K562 (cell line): ENCODE measurements around the gene ITGB5. TPM values are rescaled to one million over a fixed set of nuclear protein-coding genes. Genes with fewer than 3 reads are reported as not detected.

Experiments used
- CBX8 ChIP-seq: fragments of 200-600 bp; sonication (generic); IDR thresholded peaks from 2 replicates; pipeline ENCODE4 v1.6.1; 2012; ENCODE audit warnings: borderline replicate concordance, mixed run types, low read depth, mild to moderate bottlenecking, moderate library complexity, mixed read lengths, low read length, control low read depth, inconsistent platforms; ENCODE audit not compliant: poor library complexity, severe bottlenecking; ENCODE audit errors: extremely low read depth
- CCAR2 ChIP-seq: fragments of 200-400 bp; formaldehyde crosslinking; IDR thresholded peaks from 2 replicates; pipeline ENCODE4 v1.6.1; 2017; ENCODE audit warnings: mild to moderate bottlenecking, low read depth, low read length
- CCNT2 ChIP-seq: IDR thresholded peaks from 2 replicates; pipeline ENCODE4 v1.6.1; 2011; ENCODE audit warnings: borderline replicate concordance, low read depth, mild to moderate bottlenecking, moderate library complexity, mixed read lengths, low read length; ENCODE audit not compliant: insufficient read length; ENCODE audit errors: extremely low read depth
- EGR1 ChIP-seq: fragments of 450-650 bp; conservative IDR thresholded peaks from 2 replicates; pipeline ENCODE4 v1.6.1; 2017; ENCODE audit warnings: mild to moderate bottlenecking
- FUS ChIP-seq: fragments of 200-400 bp; formaldehyde crosslinking; optimal IDR thresholded peaks from 2 replicates; pipeline ENCODE3; 2017; ENCODE audit warnings: low read depth, low read length
- GATAD2A ChIP-seq: fragments of 450-650 bp; IDR thresholded peaks from 2 replicates; pipeline ENCODE4 v1.6.1; 2017
- HLTF ChIP-seq: fragments of 450-650 bp; IDR thresholded peaks from 2 replicates; pipeline ENCODE4 v1.6.1; 2016
- MBD1 ChIP-seq: fragments of 250-450 bp; sonication (Bioruptor Pico); IDR thresholded peaks from 2 replicates; pipeline ENCODE4 v1.8.0; 2022; ENCODE audit warnings: inconsistent platforms
- NFXL1 ChIP-seq: fragments of 450-650 bp; formaldehyde crosslinking; IDR thresholded peaks from 2 replicates; pipeline ENCODE4 v1.4.0; 2021; ENCODE audit warnings: mild to moderate bottlenecking
- RBM15 ChIP-seq: fragments of 200-400 bp; formaldehyde crosslinking; IDR thresholded peaks from 2 replicates; pipeline ENCODE4 v1.6.1; 2018; ENCODE audit warnings: mild to moderate bottlenecking, low read length, moderate library complexity; ENCODE audit not compliant: insufficient read depth
- RBM34 ChIP-seq: fragments of 200-400 bp; formaldehyde crosslinking; IDR thresholded peaks from 2 replicates; pipeline ENCODE4 v1.6.1; 2018; ENCODE audit warnings: low read length, borderline replicate concordance; ENCODE audit not compliant: insufficient read depth
- THRAP3 ChIP-seq: fragments of 450-650 bp; IDR thresholded peaks from 2 replicates; pipeline ENCODE4 v1.6.1; 2016; ENCODE audit warnings: mild to moderate bottlenecking, inconsistent platforms, borderline replicate concordance
- USF1 ChIP-seq: sonication (generic); formaldehyde crosslinking; IDR thresholded peaks from 2 replicates; pipeline ENCODE4 v1.9.0; 2022; ENCODE audit warnings: mild to moderate bottlenecking, missing genetic modification reagents
- USF2 ChIP-seq: sonication (generic); formaldehyde crosslinking; IDR thresholded peaks from 2 replicates; pipeline ENCODE4 v1.5.0; 2020; ENCODE audit warnings: missing genetic modification reagents
- ZBTB12 ChIP-seq: fragments of 250-450 bp; sonication (Bioruptor Pico); IDR thresholded peaks from 2 replicates; pipeline ENCODE4 v1.4.0; 2020
- ZBTB8A ChIP-seq: fragments of 450-650 bp; IDR thresholded peaks from 2 replicates; pipeline ENCODE4 v1.6.1; 2018; ENCODE audit warnings: mild to moderate bottlenecking, moderate library complexity; ENCODE audit not compliant: partially characterized antibody
- ZNF175 ChIP-seq: fragments of 200-800 bp; sonication (Bioruptor generic); IDR thresholded peaks from 2 replicates; pipeline ENCODE4 v1.6.1; 2016; ENCODE audit warnings: low read depth, mild to moderate bottlenecking, missing genetic modification characterization, missing compliant biosample characterization
- ZNF232 ChIP-seq: sonication (generic); formaldehyde crosslinking; IDR thresholded peaks from 2 replicates; pipeline ENCODE4 v1.8.0; 2022; ENCODE audit warnings: mild to moderate bottlenecking, missing genetic modification reagents
- ZNF384 ChIP-seq: IDR thresholded peaks from 2 replicates; pipeline ENCODE4 v1.6.1; 2012; ENCODE audit warnings: low read depth, low read length, improper control_type of control experiment
- ZNF518B ChIP-seq: fragments of 250-450 bp; sonication (Bioruptor Pico); IDR thresholded peaks from 2 replicates; pipeline ENCODE4 v1.5.0; 2021; ENCODE audit warnings: mild to moderate bottlenecking, moderate library complexity
- polyA plus RNA-seq, 8 experiments: library from polyadenylated mRNA; depleted of rRNA in 4 of 8; stranded (reverse) in 5 of 8; unstranded in 3 of 8; fragments of >200 nt; fragmentation: Nextera tagmentation in 2 of 8; fragmentation: Illumina TruSeq in 1 of 8; extraction: Ambion mirVana in 2 of 8; extraction: Trizol in 1 of 8; gene quantifications; 2 replicates each; pipeline versions ENCODE4 v1.2.1 to v1.2.3, GENCODE V29; 2011 to 2014; ENCODE audit warnings: inconsistent platforms in 1 of 8, missing spikeins in 1 of 8
- total RNA-seq, 7 experiments: library from RNA; depleted of rRNA in 6 of 7; stranded (reverse); fragments of >200 nt in 6 of 7; fragmentation: Illumina TruSeq in 2 of 7; extraction: Trizol in 2 of 7; gene quantifications; 2 replicates each; pipeline versions ENCODE4 v1.2.1 to v1.2.3, GENCODE V29; 2011 to 2021; ENCODE audit warnings: low replicate concordance in 1 of 7

The ITGB5 gene
- total and polyA plus RNA-seq, 9 of the 15 experiments (the other 6 are each of a cell fraction or from before 2014, with no cell fraction given): 1.7 to 46.8 (median 9.9) TPM

GRCh38 chr3:124887177-124887931 is at the start of gene ITGB5 (continued):
- no peak for TF ChIP-seq ZNF518B
- no peak for TF ChIP-seq USF1 (CRISPR knock-in tag)
- TF ChIP-seq THRAP3: no peak
- TF ChIP-seq GATAD2A: peak; percentile 61; the same call in 1 of the 2 replicates
- no peak for TF ChIP-seq USF2 (CRISPR knock-in tag)
- peak; percentile 44 for TF ChIP-seq EGR1
- TF ChIP-seq ZNF384: no peak
- no peak for TF ChIP-seq MBD1 (CRISPR knock-in tag)
- no peak for TF ChIP-seq RBM34
- no peak for TF ChIP-seq NFXL1 (CRISPR knock-in tag)
- TF ChIP-seq ZBTB8A: no peak
- no peak for TF ChIP-seq ZNF232 (CRISPR knock-in tag)
- TF ChIP-seq ZBTB12 (CRISPR knock-in tag): no peak
- TF ChIP-seq CCNT2: peak; percentile 88
- TF ChIP-seq CBX8: no peak
- TF ChIP-seq ZNF175: no peak
- no peak for TF ChIP-seq CCAR2
- TF ChIP-seq HLTF: no peak
- TF ChIP-seq RBM15: no peak
- no peak for TF ChIP-seq FUS
